H1 (cell line): ENCODE measurements around the gene TEX44. TPM values are rescaled to one million over a fixed set of nuclear protein-coding genes. Genes with fewer than 3 reads are reported as not detected.
A peak's percentile ranks its signal among the peaks of the same experiment; 100 is the strongest.

Source experiments
- CTCF ChIA-PET: fragments of 300-600 bp; sonication (Branson Sonifier 250); formaldehyde crosslinking; loops from one replicate; lab custom pipeline; 2021; ENCODE audit not compliant: partially characterized antibody; lab: Charles Lee
- POLR2A ChIA-PET: fragments of 300-600 bp; sonication (Branson Sonifier 250); formaldehyde crosslinking; loops from one replicate; lab custom pipeline; 2021; ENCODE audit warnings: inconsistent platforms; ENCODE audit not compliant: partially characterized antibody; lab: Charles Lee
- DNase-seq, 2 experiments: peaks; one replicate each; pipeline versions ENCODE4 v3.0.0 to v3.0.0-alpha.2; 2010 to 2022; ENCODE audit warnings: low spot score in 2 of 2, low read depth in 1 of 2, mixed read lengths in 1 of 2
- FAIRE-seq: peaks from 2 replicates; lab custom pipeline; 2011; peaks lifted over from hg19 to GRCh38; lab: Jason Lieb, UNC
- H2AFZ ChIP-seq: 2 replicates; pipeline ENCODE4 v1.8.1; 2012; ENCODE audit warnings: low read length, inconsistent platforms
- H2AK5ac ChIP-seq: 2 replicates; pipeline ENCODE4 v1.6.1; 2013; ENCODE audit warnings: low read depth, low read length
- H2BK120ac ChIP-seq: replicated peaks from 2 replicates; pipeline ENCODE3; 2013; ENCODE audit warnings: low read depth, low read length, inconsistent platforms
- H2BK12ac ChIP-seq: 2 replicates; pipeline ENCODE4 v1.6.1; 2013; ENCODE audit warnings: low read depth, low read length
- H2BK15ac ChIP-seq: 2 replicates; pipeline ENCODE4 v1.6.1; 2013; ENCODE audit warnings: low read length
- H2BK20ac ChIP-seq: 2 replicates; pipeline ENCODE4 v1.6.1; 2013; ENCODE audit warnings: low read length
- H2BK5ac ChIP-seq: 2 replicates; pipeline ENCODE4 v1.6.1; 2013; ENCODE audit warnings: low read depth, low read length
- H3K14ac ChIP-seq: 2 replicates; pipeline ENCODE4 v1.6.1; 2013; ENCODE audit warnings: inconsistent platforms; ENCODE audit not compliant: insufficient read length
- H3K18ac ChIP-seq: 2 replicates; pipeline ENCODE4 v1.6.1; 2013; ENCODE audit warnings: low read length; ENCODE audit errors: extremely low read depth
- H3K23ac ChIP-seq: 2 replicates; pipeline ENCODE4 v1.6.1; 2013; ENCODE audit warnings: inconsistent platforms; ENCODE audit not compliant: insufficient read length
- H3K23me2 ChIP-seq: 2 replicates; pipeline ENCODE4 v1.6.1; 2013; ENCODE audit warnings: low read depth, low read length
- H3K27ac ChIP-seq: 2 replicates; pipeline ENCODE4 v1.6.1; 2011; ENCODE audit warnings: low read depth, low read length, inconsistent platforms
- H3K27me3 ChIP-seq, 4 experiments: replicated peaks in 1 of 4; 1 replicate in 1 of 4; 2 replicates in 3 of 4; pipeline versions ENCODE4 v1.6.1 to v1.8.1; 2011 to 2013; ENCODE audit warnings: low read length in 3 of 4, mild to moderate bottlenecking in 3 of 4, inconsistent platforms in 2 of 4, mixed read lengths in 2 of 4, moderate library complexity in 1 of 4; ENCODE audit not compliant: control insufficient read depth in 3 of 4, insufficient read depth in 3 of 4; ENCODE audit errors: extremely low read depth in 1 of 4
- H3K36me3 ChIP-seq, 4 experiments: 2 replicates each; pipeline versions ENCODE4 v1.6.1 to v1.8.1; 2011 to 2013; ENCODE audit warnings: mild to moderate bottlenecking in 4 of 4, low read length in 3 of 4, moderate library complexity in 2 of 4, control low read depth in 1 of 4, inconsistent platforms in 1 of 4; ENCODE audit not compliant: insufficient read depth in 4 of 4, control insufficient read depth in 2 of 4
- H3K4ac ChIP-seq: replicated peaks from 2 replicates; pipeline ENCODE3; 2013; ENCODE audit warnings: low read length, low read depth, mixed read lengths, inconsistent platforms; ENCODE audit not compliant: insufficient read length
- H3K4me1 ChIP-seq, 4 experiments: replicated peaks in 1 of 4; 1 replicate in 1 of 4; 2 replicates in 3 of 4; pipeline versions ENCODE4 v1.6.1 to v1.8.1; 2011 to 2013; ENCODE audit warnings: low read length in 3 of 4, inconsistent platforms in 2 of 4, mixed read lengths in 1 of 4; ENCODE audit not compliant: insufficient read depth in 4 of 4, control insufficient read depth in 3 of 4
- H3K4me2 ChIP-seq, 2 experiments: 2 replicates each; pipeline versions ENCODE4 v1.6.1 to v1.8.1; 2011 to 2013; ENCODE audit warnings: low read depth in 2 of 2, low read length in 2 of 2, control low read depth in 1 of 2, inconsistent platforms in 1 of 2, mild to moderate bottlenecking in 1 of 2; ENCODE audit not compliant: insufficient read depth in 1 of 2
- H3K4me3 ChIP-seq, 4 experiments: fragments of 200-600, 300-600 bp in 1 of 4; sonication (generic), shearing (Covaris generic), sonication (Bioruptor Twin) in 1 of 4; 2 replicates each; pipeline versions ENCODE4 v1.5.1 to v1.8.1; 2011 to 2016; ENCODE audit warnings: low read length in 4 of 4, low read depth in 3 of 4, control low read depth in 2 of 4, inconsistent platforms in 2 of 4, mild to moderate bottlenecking in 2 of 4, mixed read lengths in 1 of 4, moderate library complexity in 1 of 4; ENCODE audit not compliant: insufficient read depth in 2 of 4; ENCODE audit errors: extremely low read depth in 1 of 4
- H3K56ac ChIP-seq: replicated peaks from 2 replicates; pipeline ENCODE3; 2013; ENCODE audit warnings: low read depth, mild to moderate bottlenecking, mixed read lengths, low read length, inconsistent platforms; ENCODE audit not compliant: insufficient read length
- H3K79me1 ChIP-seq: 2 replicates; pipeline ENCODE4 v1.6.1; 2013; ENCODE audit warnings: low read depth, low read length, control low read depth
- H3K79me2 ChIP-seq, 2 experiments: 2 replicates each; pipeline versions ENCODE4 v1.6.1 to v1.8.1; 2012 to 2013; ENCODE audit warnings: low read length in 2 of 2, mild to moderate bottlenecking in 2 of 2, inconsistent platforms in 1 of 2; ENCODE audit not compliant: insufficient read depth in 2 of 2, control insufficient read depth in 1 of 2
- H3K9ac ChIP-seq, 4 experiments: replicated peaks in 1 of 4; 1 replicate in 1 of 4; 2 replicates in 3 of 4; pipeline versions ENCODE4 v1.6.1 to v1.8.1; 2011 to 2013; ENCODE audit warnings: low read depth in 3 of 4, low read length in 3 of 4, control low read depth in 2 of 4, mild to moderate bottlenecking in 2 of 4, moderate library complexity in 2 of 4, inconsistent platforms in 1 of 4; ENCODE audit errors: extremely low read depth in 1 of 4
- H3K9me3 ChIP-seq, 2 experiments: 2 replicates each; pipeline versions ENCODE4 v1.6.1 to v1.8.1; 2012 to 2013; ENCODE audit warnings: mild to moderate bottlenecking in 2 of 2, moderate library complexity in 2 of 2, control low read depth in 1 of 2, inconsistent platforms in 1 of 2, low read depth in 1 of 2, low read length in 1 of 2, mixed read lengths in 1 of 2; ENCODE audit not compliant: insufficient read depth in 2 of 2
- H4K20me1 ChIP-seq, 2 experiments: replicated peaks in 1 of 2; 2 replicates each; pipeline versions ENCODE3 to v1.8.1; 2011 to 2013; ENCODE audit warnings: inconsistent platforms in 2 of 2, low read length in 2 of 2, mild to moderate bottlenecking in 1 of 2; ENCODE audit not compliant: insufficient read depth in 2 of 2, control insufficient read depth in 1 of 2
- H4K5ac ChIP-seq: 2 replicates; pipeline ENCODE4 v1.6.1; 2013; ENCODE audit warnings: low read length, low read depth, mixed read lengths, inconsistent platforms; ENCODE audit not compliant: insufficient read length
- H4K8ac ChIP-seq: 2 replicates; pipeline ENCODE4 v1.8.0; 2013; ENCODE audit warnings: mild to moderate bottlenecking, moderate library complexity, low read length, inconsistent platforms; ENCODE audit not compliant: insufficient read depth; ENCODE audit errors: extremely low read depth
- H4K91ac ChIP-seq: replicated peaks from 2 replicates; pipeline ENCODE3; 2013; ENCODE audit warnings: low read length, mixed read lengths, inconsistent platforms; ENCODE audit not compliant: insufficient read length
- CTCF ChIP-seq, 3 experiments: IDR thresholded peaks; 1 replicate in 2 of 3; 2 replicates in 1 of 3; pipeline versions ENCODE4 v1.5.1 to v1.6.1; 2011; ENCODE audit warnings: low read length in 3 of 3, mild to moderate bottlenecking in 3 of 3, inconsistent platforms in 2 of 3, low read depth in 1 of 3, moderate library complexity in 1 of 3; ENCODE audit not compliant: insufficient read depth in 1 of 3; ENCODE audit errors: control extremely low read depth in 1 of 3
- HDAC2 ChIP-seq, 2 experiments: fragments of 300-600 bp in 1 of 2; sonication (generic) in 1 of 2; IDR thresholded peaks; 2 replicates each; pipeline ENCODE4 v1.6.1; 2011 to 2012; ENCODE audit warnings: low read depth in 2 of 2, low read length in 2 of 2, mild to moderate bottlenecking in 2 of 2, moderate library complexity in 2 of 2, borderline replicate concordance in 1 of 2, inconsistent platforms in 1 of 2
- MAFK ChIP-seq: IDR thresholded peaks from 2 replicates; pipeline ENCODE4 v1.6.1; 2012; ENCODE audit warnings: low read depth, mild to moderate bottlenecking, improper control_type of control experiment, low read length
- MAX ChIP-seq: IDR thresholded peaks from 2 replicates; pipeline ENCODE4 v1.6.1; 2012; ENCODE audit warnings: inconsistent platforms
- PHF8 ChIP-seq: fragments of 200-600 bp; sonication (generic); conservative IDR thresholded peaks from 2 replicates; pipeline ENCODE4 v1.7.1; 2012; ENCODE audit warnings: low read depth, mild to moderate bottlenecking, inconsistent platforms, low read length, moderate library complexity
- RAD21 ChIP-seq, 2 experiments: IDR thresholded peaks in 1 of 2; conservative IDR thresholded peaks in 1 of 2; 2 replicates each; pipeline ENCODE4 v1.6.1; 2011; ENCODE audit warnings: low read depth in 2 of 2, low read length in 2 of 2, improper control_type of control experiment in 1 of 2, inconsistent platforms in 1 of 2, mild to moderate bottlenecking in 1 of 2, moderate library complexity in 1 of 2
- SP1 ChIP-seq: IDR thresholded peaks from 2 replicates; pipeline ENCODE4 v1.6.1; 2011; ENCODE audit warnings: low read depth, low read length
- WGBS, 2 experiments: shearing (Covaris generic) in 1 of 2; methylation state at CpG; one replicate each; pipeline versions ENCODE4 v1.1.6 to v1.1.7; 2013 to 2015; ENCODE audit warnings: low lambda C conversion rate in 2 of 2, mixed read lengths in 2 of 2, inconsistent platforms in 1 of 2, low coverage in 1 of 2, missing lambda C conversion rate in 1 of 2; ENCODE audit not compliant: insufficient replicate concordance in 2 of 2, insufficient coverage in 1 of 2, insufficient read length in 1 of 2; ENCODE audit errors: extremely low coverage in 1 of 2, missing lambda C conversion rate in 1 of 2; 5-methylcytosine and 5-hydroxymethylcytosine counted together
- polyA plus RNA-seq, 7 experiments: library from polyadenylated mRNA; depleted of rRNA in 3 of 7; stranded (reverse) in 5 of 7; unstranded in 2 of 7; fragments of >200 nt in 5 of 7; fragments of 200-250 nt in 2 of 7; gene quantifications; 1 replicate in 5 of 7; 2 replicates in 1 of 7; 4 replicates in 1 of 7; pipeline versions ENCODE4 v1.2.1 to v1.2.3, GENCODE V29; 2011 to 2013; ENCODE audit warnings: missing spikeins in 2 of 7, mixed read lengths in 2 of 7
- total RNA-seq: library from RNA; stranded (reverse); fragmentation: NEBNext Ultra II Directional; extraction: Animal tissue kit (Norgen Biotek cat#: 25700); gene quantifications from 2 replicates; pipeline ENCODE4 v1.2.1, GENCODE V29; 2021

Gene TEX44
- total and polyA plus RNA-seq, 2 of the 8 experiments (the other 6 are each of a cell fraction or from before 2014, with no cell fraction given): not detected

- Histone ChIP-seq H4K5ac (no peak overlapping the region), H3K79me1 (no peaks in the 10 kb centered on the region), H2BK120ac (no peak overlapping the region), H4K8ac (no peak overlapping the region), H3K4me1 (no peaks in the 10 kb centered on the region; a peak in 1 of 7 replicates), H2BK12ac (no peak overlapping the region), H3K9me3 (peaks cover 0 to 6% of the 10 kb centered on the region in 2 experiments; a peak in 2 of 4 replicates), H3K9ac (no peak overlapping the region), H2AK5ac (no peak overlapping the region), H3K18ac (peak overlapping the region; percentile 38; the same call in 1 of the 2 replicates), H3K4me3 (no peak overlapping the region), H3K4me2 (no peak overlapping the region), H3K14ac (no peak overlapping the region), H3K79me2 (no peaks in the 10 kb centered on the region), H3K27me3 (no peaks in the 10 kb centered on the region; a peak in 1 of 7 replicates), H4K20me1 (no peaks in the 10 kb centered on the region), H4K91ac (no peak overlapping the region), H3K4ac (peak overlapping the region; percentile 25), H3K36me3 (no peaks in the 10 kb centered on the region), H2AFZ (peak overlapping the region; percentile 76), H2BK15ac (no peak overlapping the region; the same call in 1 of the 2 replicates), H2BK5ac (no peak overlapping the region), H3K56ac (no peak overlapping the region), H3K23me2 (no peaks in the 10 kb centered on the region), H3K27ac (no peak overlapping the region), H3K23ac (no peak overlapping the region), H2BK20ac (no peak overlapping the region)
- POLR2A ChIA-PET: no interaction called here
- WGBS, 2 experiments: 51% methylated on average over 11 of the region's 11 CpGs; no CpG with 5 or more reads in 1 of the 2 experiments
- CTCF ChIA-PET: interaction anchor here (0.8 to 7.2 kb wide), 26 partner anchors 8 to 158 kb away, joined by 3 to 49 read pairs (median 5); partner anchors contain the start of genes NMUR1 and TEX44
- DNase-seq: peak; percentile 50 to 60
- peak; percentile 98 for FAIRE-seq
- no peak for TF ChIP-seq PHF8
- TF ChIP-seq MAFK: peak; percentile 68
- peak; percentile 75 to 83 for TF ChIP-seq RAD21 (IDR thresholded peaks at IDR 0.05 in 1 of 2, conservative IDR thresholded peaks at IDR 0.05 in 1 of 2; ENCODE audit: low read depth in 2 of 2, low read length in 2 of 2)
- 0 out of 4 replicates have a peak, but pooled peaks of 1 of the 2 experiments have one; percentile 28 for TF ChIP-seq HDAC2 (IDR thresholded peaks at IDR 0.05; ENCODE audit: borderline replicate concordance in 1 of 2, low read depth in 2 of 2, low read length in 2 of 2)
- peak; percentile 56 for TF ChIP-seq MAX
- TF ChIP-seq SP1: no peak
- peak; percentile 51 to 88 (median 86) for TF ChIP-seq CTCF (IDR thresholded peaks at IDR 0.05; ENCODE audit: control extremely low read depth in 1 of 3, insufficient read depth in 1 of 3, low read depth in 1 of 3, low read length in 3 of 3)
- TF ChIP-seq, all 59 proteins: peak for 5
Measured at GRCh38 chr2:231557571-231558217, 35.0 kb upstream of the TEX44 start.
